Psoas muscle (tissue), 8 donors: ENCODE results near the gene YWHAG. TPM values are rescaled to one million over a fixed set of nuclear protein-coding genes. Genes with fewer than 3 reads are reported as not detected.
A peak's percentile ranks its signal among the peaks of the same experiment; 100 is the strongest.
"Not testable (repeated sequence)": the region's sequence is repeated elsewhere in the genome, so short reads cannot be mapped to it uniquely, and the experiment has no call there.

ENCODE experiments used
- ATAC-seq, 4 donors: fragments of 200-7000 bp; cut with Tn5 transposase; one replicate each; pipeline ENCODE4 v1.9.1; 2020; ENCODE audit warnings: moderate library complexity in 3 of 4, mild to moderate bottlenecking in 2 of 4
- DNase-seq, 2 donors: peaks; one replicate each; pipeline ENCODE4 v3.0.0-alpha.2; 2020
- H3K27ac ChIP-seq: fragments of 200-600 bp; one replicate; pipeline ENCODE4 v1.8.0; 2022
- H3K27me3 ChIP-seq, 3 donors: fragments of 200-600 bp in 1 of 3; one replicate each; pipeline versions ENCODE4 v1.6.1 to v1.8.0; 2013 to 2022; ENCODE audit warnings: low read length in 2 of 3, mild to moderate bottlenecking in 2 of 3, moderate library complexity in 1 of 3; ENCODE audit not compliant: insufficient read depth in 3 of 3
- H3K36me3 ChIP-seq, 2 donors: fragments of 200-600 bp in 1 of 2; one replicate each; pipeline versions ENCODE4 v1.6.1 to v1.8.0; 2013 to 2022; ENCODE audit warnings: low read depth in 1 of 2, mild to moderate bottlenecking in 1 of 2, moderate library complexity in 1 of 2; ENCODE audit not compliant: insufficient read depth in 1 of 2
- H3K4me1 ChIP-seq: fragments of 200-600 bp; one replicate; pipeline ENCODE4 v1.8.0; 2022
- H3K4me3 ChIP-seq: fragments of 200-600 bp; one replicate; pipeline ENCODE4 v1.8.0; 2022; ENCODE audit warnings: mild to moderate bottlenecking
- H3K9me3 ChIP-seq: fragments of 200-600 bp; one replicate; pipeline ENCODE4 v1.8.0; 2022
- CTCF ChIP-seq: fragments of 200-600 bp; IDR thresholded peaks from one replicate; pipeline ENCODE4 v1.8.0; 2022; ENCODE audit warnings: antibody characterized with exemption
- WGBS, 3 donors: extraction: QIAGEN DNeasy Blood & Tissue Kit; methylation state at CpG; one replicate each; pipeline versions ENCODE4 v1.1.6 to v1.1.7; 2013; 5-methylcytosine and 5-hydroxymethylcytosine counted together
- intact Hi-C, 2 donors: fragments of 100-400 bp; cut with DNase I; formaldehyde crosslinking; loops; one replicate each; pipeline versions ENCODE4 v1.11.0 to v1.14.2; 2022
- polyA plus RNA-seq, 3 donors: library from polyadenylated mRNA; stranded (reverse); fragments of 200-250 nt; gene quantifications; one replicate each; pipeline ENCODE4 v1.2.3, GENCODE V29; 2013
- total RNA-seq, 4 donors: library from RNA; stranded (reverse); fragmentation: NEBNext Ultra II Directional in 2 of 4; extraction: Animal tissue kit (Norgen Biotek cat#: 25700) in 2 of 4; gene quantifications; one replicate each; pipeline versions ENCODE4 v1.2.1 to v1.2.4, GENCODE V29; 2021 to 2023
- donor health status: healthy with polysubstance abuse.
- donor health status: DM: no; HTN: no; CAD: no; lungs with moderate emphysema.
- donor health status: Bipolar disorder and iron deficiency.
- donor health status: healthy.
- donor health status: DM: yes; HTN: yes; CAD: no.
- donor health status: DM: no; HTN: no; CAD: no.
- donor health status: DM: no; HTN: no; CAD: no.
- donor health status: DM: yes; HTN: yes; CAD: no.

The YWHAG gene
- total and polyA plus RNA-seq, 7 donors = 204 to 523 (median 398) TPM

- intact Hi-C loops = no loop called here
- H3K36me3 ChIP-seq = no peaks in the 10 kb centered on the region
- H3K9me3 ChIP-seq = no peaks in the 10 kb centered on the region
- peaks cover 64% of the 10 kb centered on the region for H3K4me1 ChIP-seq
- ATAC-seq = peak; percentile 83 to 85 (median 84)
- 1 to 4% (median 4%) methylated on average over 17 to 20 of the region's 20 CpGs for WGBS, 3 donors
- no peaks in the 10 kb centered on the region for H3K27me3 ChIP-seq
- no peak for TF ChIP-seq CTCF
- peak overlapping the region; percentile 64 for H3K4me3 ChIP-seq
- peak overlapping the region; percentile 98 for H3K27ac ChIP-seq
- DNase-seq = peak; percentile 99
These were observed 64.3 kb downstream of the YWHAG start for GRCh38 chr7:76294344-76295024.

- Histone ChIP-seq H3K27me3 (no peaks in the 10 kb centered on the region), H3K36me3 (no peaks in the 10 kb centered on the region), H3K4me1 (peaks cover 64% of the 10 kb centered on the region), H3K9me3 (no peaks in the 10 kb centered on the region), H3K4me3 (peak overlapping the region; percentile 64), H3K27ac (peak overlapping the region; percentile 98)
- intact Hi-C loops = no loop called here
- no peak for DNase-seq
- TF ChIP-seq CTCF = no peak
- WGBS, 3 donors = 59 to 76% (median 67%) methylated on average over 8 of the region's 8 CpGs
- ATAC-seq = no peak
These were observed 65.3 kb downstream of the YWHAG start for GRCh38 chr7:76293407-76293901.

- ATAC-seq, H3K27me3 ChIP-seq, DNase-seq, H3K36me3 ChIP-seq, H3K9me3 ChIP-seq: not testable (repeated sequence)
- 80 to 92% (median 84%) methylated on average over 5 of the region's 5 CpGs for WGBS, 3 donors
- Histone ChIP-seq H3K4me1 (peaks cover 61% of the 10 kb centered on the region), H3K4me3 (peak overlapping the region; percentile 63), H3K27ac (peak overlapping the region; percentile 98)
- intact Hi-C loops = loop anchor here in 1 of 2 donors (1.0 kb wide), 1 partner anchor 21 kb away; no protein-coding TSS in a partner anchor
These were observed 65.9 kb downstream of the YWHAG start for GRCh38 chr7:76292911-76293310.

- TF ChIP-seq CTCF = no peak
- Histone ChIP-seq H3K9me3 (no peaks in the 10 kb centered on the region), H3K4me3 (peak overlapping the region; percentile 63), H3K4me1 (peaks cover 54% of the 10 kb centered on the region), H3K36me3 (no peaks in the 10 kb centered on the region), H3K27me3 (no peaks in the 10 kb centered on the region), H3K27ac (peak overlapping the region; percentile 98)
- 6 to 16% (median 6%) methylated on average over 4 to 5 of the region's 5 CpGs for WGBS, 3 donors
- intact Hi-C loops = loop anchor here in 1 of 2 donors (1.0 kb wide), 1 partner anchor 22 kb away; no protein-coding TSS in a partner anchor
- peak; percentile 61 to 85 for DNase-seq
- peak; percentile 17 to 38 (median 26) for ATAC-seq
These were observed 66.6 kb downstream of the YWHAG start for GRCh38 chr7:76292213-76292573.

GRCh38 chr7:76291351-76292212, 67.2 kb downstream of the YWHAG start:
- peak; percentile 93 to 96 for DNase-seq
- Histone ChIP-seq H3K4me1 (peaks cover 49% of the 10 kb centered on the region), H3K27ac (peak overlapping the region; percentile 98), H3K36me3 (no peaks in the 10 kb centered on the region), H3K27me3 (no peaks in the 10 kb centered on the region), H3K9me3 (no peaks in the 10 kb centered on the region), H3K4me3 (peak overlapping the region; percentile 63)
- peak; percentile 57 to 70 (median 65) for ATAC-seq
- peak; percentile 99 for TF ChIP-seq CTCF
- WGBS, 3 donors = 14 to 20% (median 17%) methylated on average over 30 of the region's 30 CpGs
- intact Hi-C loops = loop anchor here (1.0 kb wide), 1 partner anchor 23 kb away; no protein-coding TSS in a partner anchor

GRCh38 chr7:76290847-76291350, 67.9 kb downstream of the YWHAG start:
- H3K4me3 ChIP-seq, DNase-seq, H3K27me3 ChIP-seq, H3K36me3 ChIP-seq, ATAC-seq, H3K9me3 ChIP-seq: not testable (repeated sequence)
- intact Hi-C loops = loop anchor here in 1 of 2 donors (1.0 kb wide), 1 partner anchor 23 kb away; no protein-coding TSS in a partner anchor
- 82 to 90% (median 82%) methylated on average over 6 of the region's 6 CpGs for WGBS, 3 donors
- peak overlapping the region; percentile 98 for H3K27ac ChIP-seq
- H3K4me1 ChIP-seq = peaks cover 42% of the 10 kb centered on the region
